Skeletal muscle tissue (tissue), 4 donors: ENCODE data around the gene CTNNAL1. TPM values are rescaled to one million over a fixed set of nuclear protein-coding genes. Genes with fewer than 3 reads are reported as not detected.
A peak's percentile ranks its signal among the peaks of the same experiment; 100 is the strongest.

ENCODE experiments used
- H3K27ac ChIP-seq: one replicate; pipeline ENCODE4 v1.7.0; 2013; ENCODE audit warnings: mild to moderate bottlenecking, low read depth, low read length, inconsistent platforms
- H3K27me3 ChIP-seq, 3 donors: one replicate each; pipeline ENCODE4 v1.7.0; 2013; ENCODE audit warnings: low read length in 3 of 3; ENCODE audit not compliant: control insufficient read depth in 3 of 3, insufficient read depth in 3 of 3
- H3K36me3 ChIP-seq, 3 donors: one replicate each; pipeline ENCODE4 v1.7.0; 2013; ENCODE audit warnings: low read length in 3 of 3; ENCODE audit not compliant: control insufficient read depth in 3 of 3, insufficient read depth in 3 of 3
- H3K4me1 ChIP-seq, 3 donors: one replicate each; pipeline ENCODE4 v1.7.0; 2013; ENCODE audit warnings: low read length in 3 of 3, mild to moderate bottlenecking in 3 of 3; ENCODE audit not compliant: control insufficient read depth in 3 of 3, insufficient read depth in 3 of 3
- H3K4me3 ChIP-seq, 3 donors: one replicate each; pipeline ENCODE4 v1.7.0; 2013; ENCODE audit warnings: low read length in 3 of 3
- H3K9ac ChIP-seq, 3 donors: one replicate each; pipeline ENCODE4 v1.7.0; 2013; ENCODE audit warnings: low read length in 3 of 3, mild to moderate bottlenecking in 3 of 3, moderate library complexity in 2 of 3, low read depth in 1 of 3
- H3K9me3 ChIP-seq, 3 donors: one replicate each; pipeline ENCODE4 v1.7.0; 2013; ENCODE audit warnings: low read length in 3 of 3; ENCODE audit not compliant: control insufficient read depth in 3 of 3
- total RNA-seq: library from RNA; depleted of rRNA; stranded (reverse); fragments of >200 nt; gene quantifications from one replicate; pipeline ENCODE4 v1.2.3, GENCODE V29; 2014
- donor health status: Osteomylitis.

Gene CTNNAL1
- total RNA-seq, 1 donor from 2014 or later = 24.5 TPM

GRCh38 chr9:109014608-109015280 lies 1.4 kb upstream of the CTNNAL1 start:
- H3K9ac ChIP-seq = no peak overlapping the region
- H3K36me3 ChIP-seq = peaks cover 0 to 4% (median 2%) of the 10 kb centered on the region in 3 donors
- H3K9me3 ChIP-seq = no peaks in the 10 kb centered on the region
- no peak overlapping the region for H3K4me3 ChIP-seq
- peaks cover 13 to 41% (median 28%) of the 10 kb centered on the region in 3 donors for H3K4me1 ChIP-seq
- no peaks in the 10 kb centered on the region for H3K27me3 ChIP-seq
- H3K27ac ChIP-seq = peak overlapping the region; percentile 82

GRCh38 chr9:109013679-109014607 lies 644 bp upstream of the CTNNAL1 start:
- no peaks in the 10 kb centered on the region for H3K9me3 ChIP-seq
- peaks cover 0 to 2% (median 0%) of the 10 kb centered on the region in 3 donors for H3K36me3 ChIP-seq
- peak overlapping the region; percentile 57 to 79 (median 71) for H3K9ac ChIP-seq
- peak overlapping the region; percentile 82 for H3K27ac ChIP-seq
- peaks cover 13 to 41% (median 28%) of the 10 kb centered on the region in 3 donors for H3K4me1 ChIP-seq
- H3K27me3 ChIP-seq = no peaks in the 10 kb centered on the region
- H3K4me3 ChIP-seq = peak overlapping the region; percentile 72 to 82 (median 81)

GRCh38 chr9:109012009-109012875 lies 1.1 kb downstream of the CTNNAL1 start:
- H3K4me1 ChIP-seq = peaks cover 11 to 35% (median 20%) of the 10 kb centered on the region in 3 donors

GRCh38 chr9:109011231-109011671 lies 2.0 kb downstream of the CTNNAL1 start:
- Histone ChIP-seq H3K4me1 (peaks cover 11 to 31% (median 16%) of the 10 kb centered on the region in 3 donors), H3K4me3 (no peak overlapping the region), H3K27ac (no peak overlapping the region), H3K27me3 (no peaks in the 10 kb centered on the region), H3K9ac (no peak overlapping the region), H3K9me3 (no peaks in the 10 kb centered on the region), H3K36me3 (no peaks in the 10 kb centered on the region)

More at GRCh38 chr9:109012009-109012875, 1.1 kb downstream of the CTNNAL1 start:
- no peaks in the 10 kb centered on the region for H3K27me3 ChIP-seq
- H3K27ac ChIP-seq = peak overlapping the region; percentile 87
- H3K4me3 ChIP-seq = peak overlapping the region; percentile 79 to 87 (median 81)
- no peaks in the 10 kb centered on the region for H3K9me3 ChIP-seq
- no peaks in the 10 kb centered on the region for H3K36me3 ChIP-seq
- peak overlapping the region; percentile 84 to 86 (median 85) for H3K9ac ChIP-seq

GRCh38 chr9:109010746-109011145 lies 2.6 kb downstream of the CTNNAL1 start:
- H3K27ac ChIP-seq = no peak overlapping the region
- no peaks in the 10 kb centered on the region for H3K9me3 ChIP-seq
- H3K36me3 ChIP-seq = no peaks in the 10 kb centered on the region
- H3K4me1 ChIP-seq = peaks cover 11 to 31% (median 16%) of the 10 kb centered on the region in 3 donors
- H3K9ac ChIP-seq = no peak overlapping the region
- H3K4me3 ChIP-seq = no peak overlapping the region
- no peaks in the 10 kb centered on the region for H3K27me3 ChIP-seq

- H3K27me3 ChIP-seq = no peaks in the 10 kb centered on the region
- H3K9me3 ChIP-seq = peaks cover 0 to 5% (median 3%) of the 10 kb centered on the region in 3 donors
- no peak overlapping the region for H3K9ac ChIP-seq
- H3K4me3 ChIP-seq = no peak overlapping the region
- no peak overlapping the region for H3K27ac ChIP-seq
- peaks cover 0 to 2% (median 0%) of the 10 kb centered on the region in 3 donors for H3K4me1 ChIP-seq
- no peaks in the 10 kb centered on the region for H3K36me3 ChIP-seq
Observed at GRCh38 chr9:109005678-109006077, 7.6 kb downstream of the CTNNAL1 start.

- Histone ChIP-seq H3K4me3 (no peak overlapping the region), H3K4me1 (no peaks in the 10 kb centered on the region), H3K9ac (no peak overlapping the region), H3K36me3 (no peaks in the 10 kb centered on the region), H3K27me3 (no peaks in the 10 kb centered on the region), H3K9me3 (peaks cover 0 to 5% (median 3%) of the 10 kb centered on the region in 3 donors), H3K27ac (no peak overlapping the region)
Observed at GRCh38 chr9:109003116-109003515, 10.2 kb downstream of the CTNNAL1 start.

GRCh38 chr9:109002141-109002540 lies 11.2 kb downstream of the CTNNAL1 start:
- Histone ChIP-seq H3K36me3 (no peaks in the 10 kb centered on the region), H3K4me1 (no peaks in the 10 kb centered on the region), H3K27me3 (no peaks in the 10 kb centered on the region), H3K4me3 (no peak overlapping the region), H3K9ac (no peak overlapping the region), H3K9me3 (peaks cover 0 to 5% (median 3%) of the 10 kb centered on the region in 3 donors), H3K27ac (no peak overlapping the region)

GRCh38 chr9:109001275-109001676 lies 12.0 kb downstream of the CTNNAL1 start:
- Histone ChIP-seq H3K4me1 (peaks cover 0 to 1% (median 0%) of the 10 kb centered on the region in 3 donors), H3K27me3 (no peaks in the 10 kb centered on the region), H3K4me3 (no peak overlapping the region), H3K27ac (no peak overlapping the region), H3K9ac (no peak overlapping the region), H3K36me3 (no peaks in the 10 kb centered on the region), H3K9me3 (peaks cover 0 to 5% (median 3%) of the 10 kb centered on the region in 3 donors)
